GM19438 (cell line): Measurements from ENCODE around the gene SETBP1.
"Not testable (repeated sequence)": the region's sequence is repeated elsewhere in the genome, so short reads cannot be mapped to it uniquely, and the experiment has no call there.

ENCODE experiments used
- ATAC-seq: cut with Tn5 transposase; IDR thresholded peaks from one replicate; pipeline ENCODE4 v1.9.1; 2021; ENCODE audit warnings: low read depth; ENCODE audit not compliant: unreplicated experiment

The SETBP1 gene

DNA sequence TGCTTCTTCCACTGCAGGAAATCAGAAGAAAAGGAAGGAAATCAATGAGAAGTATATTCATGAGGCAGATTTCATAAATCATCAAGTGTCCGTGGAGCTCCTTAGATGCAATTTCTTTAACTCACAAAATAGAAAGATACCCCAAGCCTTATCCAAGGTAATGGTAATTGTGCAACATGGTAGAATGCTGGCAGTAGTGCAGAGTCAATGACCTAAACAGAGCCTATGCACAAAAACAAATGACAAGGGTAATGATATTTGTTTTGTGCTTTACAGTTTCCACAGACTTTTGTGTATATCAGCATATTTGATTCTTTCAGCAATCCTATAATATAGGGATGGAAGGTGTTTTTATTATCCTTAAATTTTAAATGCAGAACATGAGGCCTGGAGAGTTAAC is 102.7 kb downstream of the SETBP1 start:
- no peak for ATAC-seq

DNA sequence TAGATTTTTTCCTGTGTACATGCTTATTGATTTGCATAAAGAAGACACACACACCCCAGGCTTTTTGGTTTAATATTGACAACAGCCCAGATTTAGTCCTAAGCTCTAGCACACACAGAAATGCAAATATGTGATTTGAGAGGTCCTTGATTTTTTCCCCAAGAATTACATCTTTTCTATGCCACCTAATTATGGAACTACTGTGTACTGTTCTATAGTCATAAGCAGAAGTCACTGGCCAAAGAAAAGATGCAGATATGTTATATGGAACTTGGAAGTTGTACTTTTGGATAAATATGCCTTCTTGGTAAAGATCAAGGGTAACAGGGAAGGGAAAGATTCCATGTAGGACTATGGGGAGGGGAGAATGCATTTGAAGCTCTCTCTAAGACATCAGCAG is 105.6 kb downstream of the SETBP1 start:
- ATAC-seq = peak; percentile 14

DNA sequence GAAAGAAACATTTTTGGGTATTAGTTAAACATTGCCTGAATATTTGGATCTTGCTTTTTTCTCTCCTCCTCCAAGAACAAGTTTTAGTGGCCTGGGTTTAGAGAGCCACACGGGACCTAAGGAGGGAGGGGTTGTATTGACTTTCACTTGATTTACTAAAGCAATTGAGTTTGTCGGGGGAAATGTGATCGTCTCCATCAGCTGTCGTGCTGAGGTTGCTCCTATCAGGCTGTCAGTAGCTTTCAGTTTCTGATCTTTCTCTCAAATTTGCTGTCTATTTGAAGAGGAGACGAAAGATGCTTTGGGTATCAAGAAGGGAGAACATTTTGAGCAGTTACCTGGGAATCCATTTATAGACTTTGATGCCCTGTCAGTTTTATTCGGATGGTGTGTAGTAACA is 106.0 kb downstream of the SETBP1 start:
- ATAC-seq = peak; percentile 67

DNA sequence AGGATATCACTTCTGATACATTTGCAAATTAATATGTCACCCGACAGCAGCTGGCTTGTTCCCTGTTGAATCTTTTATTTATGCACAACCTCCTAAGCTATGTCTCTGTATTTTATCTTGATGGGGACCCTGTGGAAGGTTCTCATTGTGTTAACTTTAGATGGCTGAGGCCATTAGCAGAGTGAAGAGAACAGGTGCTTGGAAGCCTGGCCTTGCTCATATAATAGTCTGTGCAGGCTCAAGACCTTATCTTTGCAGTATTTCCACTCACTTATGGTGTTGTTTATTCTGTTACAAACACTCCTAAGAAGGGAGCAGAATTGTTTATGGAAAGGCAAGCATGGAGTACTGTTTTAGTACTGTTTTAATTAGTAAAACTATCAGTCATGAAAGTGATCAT is 107.6 kb downstream of the SETBP1 start:
- ATAC-seq = no peak

DNA sequence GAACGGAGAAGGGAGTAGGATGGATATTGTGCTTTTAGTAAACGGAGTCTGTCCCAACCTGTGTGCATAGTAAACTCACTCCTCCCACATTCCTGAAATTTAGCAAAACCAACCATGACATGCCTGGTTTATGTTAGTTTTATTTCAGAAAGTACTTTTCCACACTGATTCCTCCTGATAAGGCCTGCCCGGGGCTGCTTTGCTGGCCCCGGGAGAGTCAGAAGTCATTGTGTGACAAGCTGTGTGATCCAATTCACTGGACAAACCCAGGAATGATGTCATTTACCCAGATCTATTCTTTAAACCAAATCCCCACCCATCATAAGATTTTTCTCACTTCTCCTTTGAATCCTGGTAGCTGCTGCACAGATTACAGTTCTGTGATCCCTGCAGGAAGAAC is 109.0 kb downstream of the SETBP1 start:
- ATAC-seq = no peak

DNA sequence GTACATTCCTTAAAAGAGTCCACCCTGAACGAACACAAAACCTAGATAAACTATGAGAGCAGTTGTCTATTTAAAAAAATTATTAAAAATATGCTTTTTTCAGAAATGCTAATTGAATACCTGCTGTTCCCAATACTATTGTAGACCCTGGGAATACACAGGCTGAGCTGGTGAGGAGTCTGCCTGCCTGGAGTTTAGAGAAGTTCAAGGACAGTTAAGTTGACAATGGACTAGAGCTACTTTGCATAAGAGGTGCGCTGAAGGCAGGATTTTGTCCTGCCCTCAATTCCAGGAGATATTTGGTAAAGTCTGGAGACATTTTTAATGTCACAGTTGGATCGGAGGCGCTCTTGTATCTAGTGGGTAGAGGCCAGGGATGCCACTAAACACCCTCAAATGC is 110.2 kb downstream of the SETBP1 start:
- no peak for ATAC-seq

DNA sequence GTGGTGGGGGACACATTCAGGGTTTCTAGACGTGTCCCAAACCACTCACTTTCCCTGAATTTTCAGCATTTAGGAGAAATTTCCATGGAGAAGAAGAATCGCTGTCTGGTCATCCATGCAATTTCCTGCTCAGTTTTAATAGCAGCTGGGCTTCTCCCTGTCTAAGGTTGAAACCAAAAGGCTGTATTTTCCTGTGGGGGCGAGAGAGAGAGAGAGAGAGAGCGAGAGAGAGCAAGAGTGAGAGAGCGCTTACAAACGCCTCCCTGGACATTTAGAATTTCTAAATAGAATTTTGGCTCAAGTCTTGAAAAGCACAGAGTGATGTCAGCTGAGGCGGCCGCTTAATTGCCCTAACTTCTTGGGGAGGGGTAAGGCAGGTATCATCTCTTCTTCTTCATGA is 110.8 kb downstream of the SETBP1 start:
- no peak for ATAC-seq

DNA sequence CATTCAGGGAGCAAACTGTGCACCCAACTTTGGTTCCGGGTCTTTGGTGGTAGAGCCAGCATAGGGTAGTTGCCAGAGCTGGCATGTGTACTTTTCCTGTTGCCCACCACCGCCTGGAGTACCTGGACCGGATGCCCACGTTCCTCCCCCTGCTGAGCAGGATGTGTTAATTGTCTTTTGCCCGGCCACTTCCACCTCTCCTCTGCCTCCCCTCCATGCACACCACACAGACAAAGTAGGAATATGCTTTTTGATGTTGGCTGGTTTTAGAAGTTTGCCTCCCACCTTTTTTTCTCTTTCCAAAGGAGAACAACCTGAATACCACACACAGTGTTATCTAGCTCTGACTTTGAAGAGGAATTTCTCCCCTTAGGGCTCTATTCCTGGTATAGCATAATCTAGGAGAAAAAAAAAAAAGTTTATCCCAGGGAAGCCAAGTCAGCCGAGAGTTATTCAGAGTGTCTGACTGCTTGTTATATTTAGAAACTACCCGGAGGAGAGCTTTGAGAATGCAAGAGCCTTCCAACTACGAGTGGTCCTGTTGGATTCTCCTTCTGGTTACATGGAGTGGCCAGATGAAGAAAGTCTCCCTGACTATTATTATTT is 111.9 kb downstream of the SETBP1 start:
- ATAC-seq = no peak

DNA sequence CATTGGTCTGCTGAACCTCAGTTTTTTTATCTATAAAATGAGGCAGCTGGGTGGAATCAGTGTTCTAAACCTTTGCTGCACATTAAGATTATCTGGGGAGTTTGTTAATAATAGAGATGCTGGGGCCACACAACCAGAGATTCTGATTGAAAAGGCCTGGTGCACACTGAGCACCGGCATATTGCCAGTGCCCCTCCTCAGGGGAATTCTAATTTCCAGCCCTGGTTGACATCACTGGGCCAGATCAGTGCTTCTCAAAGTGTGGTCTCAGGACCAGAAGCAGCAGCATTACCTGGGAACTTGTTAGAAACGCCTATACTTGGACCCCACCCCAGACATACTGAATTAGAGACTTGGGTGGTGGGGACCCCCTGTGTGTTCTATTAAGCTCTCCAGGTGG is 112.5 kb downstream of the SETBP1 start:
- no peak for ATAC-seq

DNA sequence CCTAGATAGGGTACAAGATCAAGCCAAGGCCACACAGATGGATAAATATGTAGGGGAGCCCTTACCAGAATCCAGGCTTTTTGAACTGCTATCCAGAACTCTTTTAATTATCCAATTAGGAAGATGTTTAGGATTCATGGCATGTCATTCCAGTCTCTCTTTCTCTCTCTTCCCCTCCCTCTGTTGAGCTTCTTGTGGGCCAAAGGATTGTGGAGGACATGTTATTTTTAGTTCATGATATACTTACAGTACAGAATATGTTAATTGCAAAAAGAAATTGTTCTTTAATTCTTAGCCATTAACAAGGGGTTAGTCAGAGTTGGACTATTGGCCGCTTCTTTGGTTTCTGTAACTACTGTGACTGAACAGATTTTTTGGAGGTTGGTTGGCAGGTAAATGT is 113.0 kb downstream of the SETBP1 start:
- ATAC-seq = no peak

DNA sequence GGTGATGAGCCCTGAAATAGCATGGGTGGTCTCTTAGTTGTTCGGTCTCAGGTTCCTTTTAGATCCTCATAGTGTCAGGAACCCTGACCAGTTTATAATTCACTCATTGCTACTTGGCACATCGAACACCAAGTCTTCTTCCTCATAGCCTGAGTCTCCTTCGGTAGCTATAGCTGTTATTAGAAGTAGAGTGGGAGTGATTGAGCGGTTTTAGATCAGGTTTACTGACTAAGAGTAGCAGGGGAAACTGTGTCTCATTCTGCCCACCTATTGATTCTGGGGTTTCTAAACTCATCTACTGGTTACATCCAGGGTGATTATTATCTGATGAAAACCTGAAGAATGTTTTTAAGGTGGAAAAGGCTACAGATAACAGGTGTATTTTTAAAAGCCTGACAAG is 114.6 kb downstream of the SETBP1 start:
- ATAC-seq = no peak

DNA sequence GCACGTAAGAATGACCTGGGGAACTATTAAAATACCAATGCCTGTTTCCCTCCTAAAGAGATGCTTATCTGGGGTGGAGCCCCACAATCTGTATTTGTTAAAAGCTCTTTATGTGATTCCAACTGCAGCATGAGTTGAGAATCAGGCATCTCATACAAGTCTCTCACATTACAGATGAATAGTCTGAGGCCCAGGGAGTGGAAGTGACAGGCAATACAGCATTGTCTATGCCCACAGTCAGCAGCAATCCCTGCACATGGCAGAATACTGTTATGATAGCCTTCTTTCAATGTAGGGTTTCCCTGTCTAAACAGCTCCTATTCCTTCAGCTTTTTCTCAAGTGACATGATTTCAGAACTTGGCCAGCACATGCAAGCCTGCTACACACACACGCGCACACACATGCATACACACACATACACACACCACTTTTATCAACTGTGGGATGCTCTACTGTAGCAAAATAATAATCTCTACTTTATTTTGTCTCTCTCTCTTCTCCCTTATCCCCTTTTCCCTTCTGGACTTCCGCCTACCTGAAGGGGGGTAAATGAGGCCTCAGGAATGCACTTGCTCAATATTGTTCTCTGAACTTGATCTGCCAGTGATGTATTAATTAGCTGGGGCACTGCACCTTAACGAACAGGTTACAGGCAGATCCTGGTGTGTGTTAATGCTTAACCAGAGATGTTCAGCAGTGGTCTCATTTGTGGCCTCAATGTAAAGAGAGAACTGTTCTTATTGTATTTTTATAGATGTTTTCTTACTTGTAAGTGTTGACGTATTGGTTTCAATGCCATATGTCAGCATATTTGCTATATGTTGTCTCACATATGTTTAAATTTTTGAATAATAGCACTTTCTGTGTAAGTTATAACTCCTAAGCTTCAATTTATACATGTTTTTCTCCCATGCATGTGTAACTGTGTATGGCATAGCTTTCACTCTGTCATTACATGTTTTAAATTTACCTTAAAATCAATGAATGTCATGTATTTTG is 116.0 kb downstream of the SETBP1 start:
- ATAC-seq = no peak

DNA sequence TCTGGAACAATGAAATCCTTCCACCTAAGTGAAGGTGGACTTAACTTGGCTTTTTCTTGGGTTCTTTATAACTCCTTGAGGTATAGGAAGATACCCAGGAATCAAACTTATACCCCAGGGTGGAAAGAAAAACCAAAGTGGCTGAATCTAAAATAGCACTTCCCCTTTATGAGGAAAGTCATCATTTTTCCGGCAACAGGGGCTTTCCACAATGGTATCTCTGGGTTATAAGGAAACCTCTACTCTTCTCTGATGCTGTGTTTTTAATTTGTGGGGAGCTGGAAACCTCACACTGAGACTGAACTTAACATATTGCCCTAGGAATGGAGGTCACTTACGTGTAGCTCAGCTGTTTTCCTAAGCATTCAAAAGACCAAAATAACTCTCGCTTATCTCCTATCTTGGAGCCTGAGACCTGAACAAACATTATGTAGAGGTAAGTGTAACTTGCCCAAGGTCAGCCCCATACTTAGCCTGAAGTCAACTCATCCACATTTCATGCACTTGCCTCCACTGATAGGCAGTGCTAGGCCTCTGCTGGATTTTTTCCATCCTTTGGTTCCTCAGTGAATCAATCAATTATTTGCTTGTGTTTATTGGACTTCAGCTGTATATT is 117.9 kb downstream of the SETBP1 start:
- ATAC-seq = no peak

DNA sequence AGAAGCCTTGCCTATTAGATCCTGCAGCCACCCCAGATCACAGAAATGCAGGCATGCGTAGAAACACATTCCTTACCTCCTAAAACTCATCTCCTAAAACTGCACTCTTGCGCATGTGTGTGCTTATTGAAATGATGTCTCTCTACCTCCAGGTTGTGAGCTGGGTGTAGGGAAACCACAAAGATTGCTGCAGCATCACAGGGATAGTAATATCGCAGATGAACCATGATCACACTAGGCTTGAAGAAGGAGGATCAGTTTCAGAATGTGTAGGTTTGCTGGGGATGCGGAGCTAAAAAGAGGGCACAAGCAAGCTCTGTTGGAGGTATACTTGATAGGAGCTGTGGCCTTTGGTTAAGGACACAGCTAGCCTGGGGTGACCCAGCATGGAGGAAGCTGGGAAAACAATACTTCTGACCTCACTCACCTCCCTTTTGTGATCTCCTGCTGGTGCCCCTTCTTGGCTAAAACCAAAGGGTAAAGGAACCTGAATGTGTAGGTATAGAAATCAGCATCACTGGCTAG is 118.8 kb downstream of the SETBP1 start:
- ATAC-seq = peak; percentile 24

DNA sequence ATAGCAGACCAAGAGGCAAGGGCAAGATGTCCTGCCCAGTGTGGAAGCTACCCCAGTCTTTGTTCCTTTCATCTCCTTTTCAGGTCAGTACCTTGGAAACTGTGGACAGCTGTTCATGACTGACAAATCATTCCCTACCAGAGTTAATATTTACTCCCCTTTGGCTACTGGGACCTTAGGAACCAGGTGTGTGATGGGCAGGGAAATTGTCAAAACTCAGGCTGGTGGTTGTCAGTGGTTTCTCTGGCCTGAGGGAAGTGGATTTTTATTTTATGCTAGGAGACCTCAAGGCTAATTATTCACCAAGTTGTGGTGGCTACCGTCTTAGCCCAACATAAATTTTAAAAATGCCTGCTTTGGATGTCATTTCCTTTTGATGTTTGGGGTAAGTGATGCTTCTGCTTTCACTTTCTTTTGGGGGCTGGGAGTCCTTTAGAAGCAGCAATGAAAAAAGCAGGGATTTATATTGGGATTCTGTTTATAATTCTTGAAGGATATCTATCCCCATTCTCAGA is 119.3 kb downstream of the SETBP1 start:
- peak; percentile 74 for ATAC-seq

DNA sequence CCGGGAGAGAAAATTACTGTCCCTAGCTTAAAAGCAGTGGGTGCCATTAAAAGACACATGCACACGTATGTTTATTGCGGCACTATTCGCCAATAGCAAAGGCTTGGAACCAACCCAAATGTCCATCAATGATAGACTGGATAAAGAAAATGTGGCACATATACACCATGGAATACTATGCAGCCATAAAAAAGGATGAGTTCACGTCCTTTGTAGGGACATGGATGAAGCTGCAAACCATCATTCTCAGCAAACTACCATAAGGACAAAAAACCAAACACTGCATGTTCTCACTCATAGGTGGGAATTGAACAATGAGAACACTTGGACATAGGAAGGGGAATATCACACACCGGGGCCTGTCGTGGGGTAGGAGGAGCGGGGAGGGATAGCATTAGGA is 120.1 kb downstream of the SETBP1 start:
- ATAC-seq = not testable (repeated sequence)

DNA sequence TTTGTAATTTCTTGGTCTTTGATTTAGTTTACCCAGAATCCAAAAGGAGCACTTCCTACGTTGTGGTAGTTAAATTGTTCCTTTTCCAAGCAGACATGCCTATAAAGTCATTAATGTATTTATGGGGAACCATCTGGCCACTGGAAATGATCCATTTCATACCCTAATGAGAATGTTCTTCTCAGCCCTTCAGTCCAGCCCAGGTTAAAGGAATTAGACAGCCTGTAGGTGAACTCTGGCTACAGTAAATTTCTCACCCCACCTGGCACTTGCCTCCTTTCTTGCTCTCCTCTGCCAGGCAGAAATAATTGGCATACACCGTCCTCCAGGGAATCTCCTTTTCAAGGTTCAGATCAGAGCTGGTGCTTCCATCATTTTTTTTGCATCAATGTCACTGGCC is 121.1 kb downstream of the SETBP1 start:
- no peak for ATAC-seq

DNA sequence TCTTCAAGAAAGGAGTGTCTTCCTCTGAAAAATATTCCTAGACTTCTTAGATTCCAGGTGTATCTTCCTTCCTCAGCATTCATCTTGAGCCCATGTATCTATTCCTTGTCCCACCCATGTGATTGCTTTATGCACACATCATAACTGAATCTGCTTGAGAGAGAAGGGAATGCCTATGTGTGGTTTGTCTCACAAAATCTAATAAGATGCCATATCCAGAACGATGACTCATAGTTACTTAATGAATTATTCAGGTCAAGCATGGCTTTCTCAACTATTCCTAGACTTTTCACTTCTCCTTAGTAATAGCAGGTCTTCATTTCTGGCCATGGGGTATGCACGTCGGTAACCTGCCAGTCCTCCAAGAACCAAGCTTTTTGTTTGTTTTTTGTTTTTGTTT is 121.8 kb downstream of the SETBP1 start:
- ATAC-seq = no peak

DNA sequence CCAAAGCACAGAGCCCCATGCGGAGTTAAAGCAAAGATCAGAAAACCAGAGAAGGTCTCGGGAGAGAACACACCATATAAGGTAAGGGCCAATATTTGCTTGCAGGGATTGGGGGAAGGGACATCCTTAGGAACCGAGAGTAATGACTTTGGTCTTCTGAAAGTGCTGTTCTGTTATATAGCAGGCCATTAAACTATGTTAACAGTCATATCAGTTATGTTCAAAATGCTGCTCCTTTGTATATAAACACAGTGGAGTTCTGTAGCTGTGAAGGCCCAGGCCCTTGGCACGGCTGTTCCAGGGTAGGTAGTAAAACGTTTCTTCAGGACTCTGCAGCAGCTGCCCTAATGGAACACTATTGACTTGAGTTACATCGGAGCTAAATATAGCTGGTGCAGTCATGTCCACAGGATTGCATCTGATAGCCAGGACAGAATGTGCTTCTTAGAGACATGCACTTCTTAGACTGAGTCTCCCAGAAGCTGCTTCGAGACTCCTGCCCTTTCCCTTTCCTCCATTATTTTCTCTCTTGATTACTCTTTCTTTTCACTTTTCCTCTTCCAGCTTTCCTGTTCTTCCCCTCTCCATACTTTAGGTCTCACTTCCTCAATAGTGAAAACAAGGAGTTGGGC is 122.4 kb downstream of the SETBP1 start:
- no peak for ATAC-seq

DNA sequence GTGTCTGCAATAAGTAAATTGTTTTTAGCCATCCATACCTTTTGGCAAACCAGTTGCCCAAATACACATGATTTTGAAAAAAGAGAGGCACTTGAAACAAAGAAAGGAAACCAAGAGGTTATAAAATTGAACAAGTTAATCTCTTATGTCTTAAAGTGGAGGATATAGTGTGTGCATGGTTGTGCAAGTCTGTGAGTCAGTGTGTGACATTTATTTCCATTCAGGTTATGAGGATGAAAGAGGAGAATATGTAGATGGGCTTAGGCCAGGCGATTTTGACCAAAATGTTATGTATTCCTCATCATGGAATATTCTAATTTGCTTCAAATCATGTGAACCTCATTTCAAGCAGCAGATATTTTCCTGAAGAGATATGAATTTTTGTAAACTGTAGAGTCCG is 123.3 kb downstream of the SETBP1 start:
- no peak for ATAC-seq

DNA sequence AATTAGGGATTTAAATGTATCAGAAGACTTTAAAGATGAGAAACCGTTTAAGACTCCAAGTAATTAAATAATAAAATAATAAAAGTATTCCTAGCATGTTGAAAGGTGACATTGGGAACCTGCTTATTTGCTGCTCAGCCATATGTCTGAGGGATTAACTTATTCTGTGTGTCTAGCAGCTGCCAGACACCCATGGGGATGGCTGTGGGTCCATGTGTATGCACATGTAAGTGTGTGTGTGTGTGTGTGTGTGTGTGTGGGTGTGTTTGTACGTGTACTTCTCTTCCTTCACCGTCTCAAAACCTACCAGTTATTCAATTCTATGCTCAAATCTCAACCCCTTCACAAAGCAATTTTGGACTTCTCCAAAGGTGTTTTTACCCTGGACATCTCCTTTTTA is 124.5 kb downstream of the SETBP1 start:
- ATAC-seq = no peak
